Measurements from ENCODE around the gene PPM1B.
"Not testable (repeated sequence)": the region's sequence is repeated elsewhere in the genome, so short reads cannot be mapped to it uniquely, and the experiment has no call there.

PPM1B gene

DNA sequence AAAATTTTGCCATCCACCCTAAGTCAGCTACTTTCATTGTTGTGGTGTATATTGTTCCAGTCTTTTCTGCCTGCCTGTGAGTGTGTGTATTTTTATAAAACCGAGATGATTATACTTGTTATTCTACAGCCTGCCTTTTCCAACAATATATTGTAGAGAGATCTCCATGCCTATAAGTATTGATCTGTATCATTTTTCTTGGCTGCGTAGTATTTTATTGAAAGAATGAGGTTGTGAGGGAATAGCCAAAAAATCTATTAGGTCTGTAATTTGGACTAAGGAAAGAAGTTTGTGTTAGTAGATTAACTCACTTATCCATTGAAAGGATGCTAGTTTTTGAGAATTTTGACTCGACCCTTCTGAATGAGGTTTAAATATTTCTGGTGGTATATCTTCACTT is 34.9 kb downstream of the PPM1B start:
- DNase-seq = no peak

GRCh38 chr2:44205169-44205568 is 36.5 kb downstream of the PPM1B start:
- no peak for DNase-seq

DNA sequence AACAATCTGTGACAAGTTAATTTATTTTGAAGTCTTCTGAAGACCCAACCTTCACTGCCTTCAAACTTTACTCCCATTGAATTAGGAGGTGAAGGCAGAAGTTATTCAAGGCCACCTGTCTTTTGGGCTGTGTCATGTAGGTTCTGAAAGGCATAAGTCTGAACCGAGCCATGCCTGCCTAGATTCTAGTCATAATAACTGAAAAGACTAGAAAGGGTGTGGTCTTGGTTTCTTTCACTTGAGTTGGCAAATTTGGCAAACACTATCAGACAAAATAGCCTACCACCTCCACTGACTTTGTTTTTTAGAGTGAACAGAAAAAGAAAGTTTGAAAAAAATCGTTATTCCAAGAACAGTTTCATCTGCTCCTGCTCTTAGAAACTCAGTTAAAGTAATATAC is 38.4 kb downstream of the PPM1B start:
- DNase-seq = no peak

DNA sequence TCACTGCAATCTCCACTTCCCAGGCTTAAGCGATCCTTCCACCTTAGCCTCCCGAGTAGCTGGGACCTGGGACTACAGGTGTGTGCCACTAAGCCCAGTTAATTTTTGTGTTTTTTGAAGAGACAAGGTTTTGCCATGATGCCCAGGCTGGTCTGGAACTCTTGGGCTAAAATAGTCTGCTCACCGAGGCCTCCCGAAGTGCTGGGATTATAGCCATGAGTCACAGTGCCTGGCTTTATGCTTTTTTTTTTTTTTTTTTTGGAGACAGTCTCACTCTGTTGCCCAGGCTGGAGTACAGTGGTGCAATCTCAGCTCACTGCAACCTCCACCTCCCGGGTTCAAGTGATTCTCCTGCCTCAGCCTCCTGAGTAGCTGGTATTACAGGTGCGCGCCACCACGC is 39.0 kb downstream of the PPM1B start:
- DNase-seq = not testable (repeated sequence)

DNA sequence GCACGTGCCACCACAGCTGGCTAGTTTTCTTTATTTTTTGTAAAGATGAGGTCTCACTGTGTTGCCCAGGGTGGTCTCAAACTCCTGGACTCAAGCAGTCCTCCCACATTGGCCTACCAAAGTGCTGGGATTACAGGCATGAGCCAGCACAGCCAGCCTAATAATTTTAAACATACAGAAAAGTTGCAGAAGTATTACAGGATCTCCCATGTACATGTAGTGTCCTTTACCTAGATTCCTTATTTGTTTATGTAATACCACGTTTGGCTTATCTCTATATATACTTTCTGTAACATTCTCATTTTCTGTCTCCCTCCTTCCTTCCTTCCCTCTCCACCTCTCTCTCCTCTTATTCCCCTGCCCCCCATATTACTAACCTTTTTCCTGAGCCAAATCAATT is 41.7 kb downstream of the PPM1B start:
- no peak for DNase-seq

DNA sequence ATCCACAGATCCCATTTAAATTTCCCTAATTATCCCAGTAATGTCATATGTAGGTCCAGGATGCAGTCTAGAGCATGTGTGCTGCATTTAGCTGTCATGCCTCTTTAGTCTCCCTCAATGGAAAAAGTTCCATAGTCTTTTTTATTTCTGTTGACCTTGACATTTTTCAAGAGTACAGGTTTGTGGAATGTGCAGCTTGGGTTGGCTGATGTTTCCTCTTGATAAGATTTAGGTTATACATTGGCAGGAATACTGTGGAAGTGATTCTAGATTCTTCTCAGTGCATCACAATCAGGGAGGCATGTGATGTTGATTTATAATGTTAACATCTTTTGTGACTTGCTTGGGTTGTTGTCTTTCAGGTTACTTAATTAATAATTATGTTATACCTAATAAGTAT is 42.5 kb downstream of the PPM1B start:
- no peak for DNase-seq

- DNase-seq = no peak
These were observed 43.6 kb downstream of the PPM1B start for GRCh38 chr2:44212302-44212701.

GRCh38 chr2:44215827-44216226 is 47.2 kb downstream of the PPM1B start:
- DNase-seq = no peak

- no peak for DNase-seq
These were observed 50.1 kb downstream of the PPM1B start for GRCh38 chr2:44218771-44219170.

DNA sequence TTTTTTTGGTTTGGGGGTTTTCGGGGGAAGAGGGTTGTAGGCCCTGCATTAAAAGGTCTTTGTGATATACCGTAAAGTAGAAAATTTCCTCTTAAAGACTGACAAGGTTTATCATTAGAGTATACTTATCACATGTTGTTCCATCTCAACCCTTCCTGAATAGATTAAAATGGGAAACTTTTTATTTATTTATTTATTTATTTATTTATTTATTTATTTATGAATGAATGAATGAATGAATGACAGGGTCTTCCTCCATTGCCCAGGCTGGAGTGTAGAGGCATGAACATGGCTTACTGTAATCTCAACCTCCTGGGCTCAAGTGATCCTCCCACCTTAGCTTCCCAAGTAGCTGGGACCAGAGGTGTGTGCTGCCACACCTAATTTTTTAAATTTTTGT is 58.1 kb downstream of the PPM1B start:
- no peak for DNase-seq

- no peak for DNase-seq
These were observed 61.7 kb downstream of the PPM1B start for GRCh38 chr2:44230378-44230777.

GRCh38 chr2:44233450-44234128 is 64.9 kb downstream of the PPM1B start:
- no peak for DNase-seq

- DNase-seq = peak; percentile 62
These were observed 68.5 kb downstream of the PPM1B start for GRCh38 chr2:44237221-44237620.

- DNase-seq = no peak
These were observed 74.2 kb downstream of the PPM1B start for GRCh38 chr2:44242904-44243303.

DNA sequence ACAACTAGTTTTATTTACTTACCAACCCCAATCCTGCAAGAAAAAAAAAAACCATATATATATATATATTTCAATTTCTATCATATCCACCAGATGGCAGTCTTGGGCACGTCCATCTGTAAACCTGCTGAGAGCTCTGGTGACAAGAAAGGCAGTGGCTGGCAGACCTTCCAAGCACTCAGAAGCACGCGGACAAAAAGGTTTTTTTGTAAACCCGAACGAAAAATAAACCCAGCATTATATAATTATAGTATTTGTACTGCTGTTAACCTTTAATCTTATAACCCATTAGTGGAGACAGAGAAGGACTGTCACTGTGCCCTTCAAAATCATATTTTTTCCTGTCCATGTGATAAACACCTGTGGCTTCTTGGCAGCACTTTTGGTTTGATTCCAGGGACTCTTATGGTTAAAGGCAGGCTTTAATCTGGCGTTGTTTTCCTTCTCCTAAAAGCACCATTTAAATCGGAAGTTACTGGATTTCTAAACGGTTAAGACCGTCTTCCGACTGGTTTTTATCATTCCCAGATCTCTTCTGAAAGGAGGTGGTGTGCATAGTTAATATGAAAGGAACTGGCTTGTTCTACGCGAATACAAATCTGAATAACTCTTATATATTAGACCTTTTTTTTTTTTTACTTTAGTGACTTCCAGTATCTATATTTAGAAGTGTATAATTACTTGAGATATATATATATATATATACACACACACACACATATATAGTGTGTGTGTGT is 75.6 kb downstream of the PPM1B start:
- peak; percentile 69 for DNase-seq

DNA sequence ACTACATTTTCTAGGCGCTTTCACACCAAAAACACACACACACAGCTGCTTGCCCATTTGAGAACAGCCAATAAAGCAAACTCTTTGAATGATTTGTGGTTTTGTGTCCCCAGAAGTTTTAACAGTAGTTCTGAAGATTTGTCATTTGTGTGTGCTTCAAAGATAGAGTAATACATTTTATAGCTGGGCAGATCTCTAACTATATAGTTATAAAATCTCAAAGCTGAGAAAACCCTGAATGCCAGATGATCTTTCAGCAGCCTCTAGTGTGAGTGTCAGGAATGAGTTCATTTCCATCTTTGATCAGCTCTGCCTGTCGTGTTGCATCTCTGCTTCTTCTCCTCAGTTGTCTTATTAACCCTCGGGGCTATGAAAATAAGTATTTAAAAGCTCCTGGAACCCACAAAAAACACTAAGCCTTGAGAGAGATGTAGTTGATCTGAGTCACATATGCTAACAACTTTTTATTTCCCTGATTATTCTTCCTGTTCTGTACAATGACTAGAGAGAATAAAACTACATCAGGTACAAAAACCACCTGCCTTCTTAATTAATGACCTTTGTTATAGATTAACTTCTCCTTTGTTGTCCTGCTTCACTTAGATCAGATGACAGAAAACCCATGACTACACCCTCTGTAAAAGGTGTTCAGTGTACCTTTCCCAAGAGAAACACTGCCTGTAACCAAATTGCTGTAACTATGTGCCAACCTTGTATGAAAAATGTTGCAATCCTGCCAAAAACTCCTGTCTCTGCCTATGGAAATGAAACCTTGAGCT is 76.6 kb downstream of the PPM1B start:
- no peak for DNase-seq

DNA sequence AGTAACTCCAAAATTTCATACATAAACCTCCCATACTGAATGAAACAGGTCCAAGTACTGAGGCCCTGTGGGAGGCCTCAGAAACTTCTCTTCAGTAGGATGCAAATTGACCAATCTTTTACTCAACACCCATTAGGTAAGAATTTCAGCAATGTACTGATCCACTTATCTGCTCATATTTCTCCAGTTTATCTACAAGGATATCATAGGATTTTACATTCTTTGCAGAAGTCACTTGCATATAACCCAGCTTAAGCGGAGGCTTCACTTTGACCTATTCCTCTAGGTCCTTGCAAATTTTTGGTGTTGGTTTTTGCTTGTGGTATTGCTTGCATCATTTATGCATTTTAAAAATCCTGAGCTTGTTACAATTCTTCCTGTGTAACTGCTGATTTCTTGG is 77.8 kb downstream of the PPM1B start:
- no peak for DNase-seq

DNA sequence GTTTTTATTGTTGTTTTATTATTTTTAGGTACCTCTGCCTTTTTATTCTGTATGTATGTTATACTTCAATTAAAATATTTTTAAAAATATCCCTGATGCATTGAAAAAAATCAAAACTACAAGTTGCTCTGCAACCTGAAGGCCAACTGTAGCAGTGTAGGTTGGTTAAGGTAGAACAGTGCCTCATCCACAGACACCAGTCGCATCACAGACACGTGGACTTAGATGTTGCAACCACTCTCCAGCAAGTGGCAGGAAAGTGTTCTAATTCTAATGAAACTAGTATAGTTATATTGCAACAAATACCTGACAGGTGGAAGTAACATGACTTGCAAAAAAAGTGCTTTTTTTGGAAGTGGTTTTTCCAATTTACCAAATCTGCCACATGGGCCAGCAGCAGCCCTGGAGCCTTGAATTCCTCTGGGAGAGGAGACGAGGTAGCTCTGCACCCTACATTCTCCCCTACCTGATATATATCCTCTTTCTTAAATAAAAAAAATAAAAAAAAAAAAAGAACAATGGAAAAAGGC is 78.2 kb downstream of the PPM1B start:
- no peak for DNase-seq

- DNase-seq = no peak
These were observed 79.2 kb downstream of the PPM1B start for GRCh38 chr2:44247924-44248323.

DNA sequence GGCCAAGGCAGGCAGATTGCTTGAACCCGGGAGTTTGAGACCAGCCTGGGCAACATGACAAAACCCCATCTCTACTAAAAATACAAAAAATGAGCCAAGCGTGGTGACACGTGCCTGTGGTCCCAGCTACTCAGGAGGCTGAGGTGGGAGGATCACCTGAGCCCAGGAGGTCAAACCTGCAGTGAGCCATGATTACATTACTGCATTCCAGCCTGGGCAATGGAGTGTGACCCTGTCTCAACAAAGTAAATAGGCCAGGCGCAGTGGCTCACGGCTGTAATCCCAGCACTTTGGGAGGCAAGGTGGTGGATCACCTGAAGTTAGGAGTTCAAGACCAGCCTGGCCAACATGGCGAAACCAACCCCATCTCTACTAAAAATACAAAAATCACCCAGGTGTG is 80.6 kb downstream of the PPM1B start:
- DNase-seq = not testable (repeated sequence)

GRCh38 chr2:44250376-44250775 is 81.7 kb downstream of the PPM1B start:
- DNase-seq = no peak

GRCh38 chr2:44254023-44254422 is 85.3 kb downstream of the PPM1B start:
- no peak for DNase-seq

DNA sequence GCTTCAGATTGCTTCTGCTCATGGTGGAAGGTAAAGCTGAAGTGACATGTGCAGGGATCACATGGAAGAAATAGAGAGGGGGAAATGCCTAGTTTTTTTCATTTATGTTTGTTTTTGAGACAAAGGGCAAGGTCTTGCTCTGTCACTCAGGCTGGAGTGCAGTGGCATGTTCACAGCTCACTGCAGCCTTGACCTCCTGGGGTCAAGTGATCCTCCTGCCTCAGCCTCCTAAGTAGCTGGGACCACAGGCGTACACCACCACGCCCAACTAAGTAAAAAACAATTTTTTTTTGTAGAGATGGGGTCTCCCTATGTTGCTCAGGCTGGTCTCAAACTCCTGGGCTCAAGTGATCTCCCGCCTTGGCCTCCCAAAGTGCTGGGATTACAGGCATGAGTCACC is 87.0 kb downstream of the PPM1B start:
- not testable (repeated sequence) for DNase-seq

DNA sequence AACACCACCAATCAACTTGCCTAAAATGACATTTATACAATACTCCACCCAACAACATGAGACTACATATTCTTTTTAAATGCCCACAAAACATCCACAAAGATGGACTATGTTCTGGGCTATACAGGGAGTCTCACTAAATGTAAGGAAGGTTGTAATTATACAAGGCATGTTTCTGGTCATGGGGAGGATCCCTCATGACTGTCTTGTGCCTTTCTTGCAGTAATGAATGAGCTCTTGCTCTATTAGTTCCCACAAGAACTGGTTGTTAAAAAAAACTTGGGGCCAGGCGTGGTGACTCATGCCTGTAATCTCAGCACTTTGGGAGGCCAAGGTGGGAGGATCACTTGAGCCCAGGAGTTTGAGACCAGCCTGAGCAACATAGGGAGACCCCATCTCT is 89.1 kb downstream of the PPM1B start:
- DNase-seq = not testable (repeated sequence)

Data from CD4-positive, alpha-beta T cell treated with Interleukin-12 subunit alpha and Interleukin-12 subunit beta, for 1 hour (primary cell).